HS-5 (cell line): ENCODE measurements around the gene BANF2.

Experiments
- DNase-seq: peaks from one replicate; pipeline ENCODE4 v3.0.0-alpha.2; 2012; ENCODE audit warnings: low read depth

The BANF2 gene

GRCh38 chr20:17664025-17664633 lies 35.6 kb upstream of the BANF2 start:
- DNase-seq = no peak

- DNase-seq = no peak
Observed at GRCh38 chr20:17665756-17666155, 34.0 kb upstream of the BANF2 start.

- DNase-seq = no peak
Observed at GRCh38 chr20:17666481-17666880, 33.3 kb upstream of the BANF2 start.

- DNase-seq = no peak
Observed at GRCh38 chr20:17667445-17667844, 32.3 kb upstream of the BANF2 start.

GRCh38 chr20:17668432-17668831 lies 31.3 kb upstream of the BANF2 start:
- no peak for DNase-seq

- DNase-seq = no peak
Observed at GRCh38 chr20:17669306-17669931, 30.3 kb upstream of the BANF2 start.

- DNase-seq = no peak
Observed at GRCh38 chr20:17671011-17671410, 28.8 kb upstream of the BANF2 start.

GRCh38 chr20:17671565-17671964 lies 28.2 kb upstream of the BANF2 start:
- no peak for DNase-seq

GRCh38 chr20:17673084-17673483 lies 26.7 kb upstream of the BANF2 start:
- DNase-seq = no peak

GRCh38 chr20:17674722-17675518 lies 24.8 kb upstream of the BANF2 start:
- DNase-seq = no peak

- no peak for DNase-seq
Observed at GRCh38 chr20:17675519-17676377, 24.0 kb upstream of the BANF2 start.

GRCh38 chr20:17676378-17676759 lies 23.4 kb upstream of the BANF2 start:
- no peak for DNase-seq

GRCh38 chr20:17676942-17677341 lies 22.8 kb upstream of the BANF2 start:
- no peak for DNase-seq

GRCh38 chr20:17678295-17678694 lies 21.5 kb upstream of the BANF2 start:
- no peak for DNase-seq

- DNase-seq = no peak
Observed at GRCh38 chr20:17678886-17679285, 20.9 kb upstream of the BANF2 start.

- peak; percentile 66 for DNase-seq
Observed at GRCh38 chr20:17679941-17680835, 19.6 kb upstream of the BANF2 start.

- no peak for DNase-seq
Observed at GRCh38 chr20:17680836-17681725, 18.7 kb upstream of the BANF2 start.

GRCh38 chr20:17681726-17682102 lies 18.1 kb upstream of the BANF2 start:
- no peak for DNase-seq

- peak; percentile 80 for DNase-seq
Observed at GRCh38 chr20:17682103-17682888, 17.5 kb upstream of the BANF2 start, which contains the start of gene RRBP1. Gene RRBP1 (minus strand): TSS chr20:17682242. CDS start chr20:17660507, 21,735 bp downstream.

- no peak for DNase-seq
Observed at GRCh38 chr20:17682889-17683198, 16.9 kb upstream of the BANF2 start.
